GM21737 (cell line): ENCODE measurements around the gene KIAA2012.

Source experiments
- ATAC-seq: cut with Tn5 transposase; IDR thresholded peaks from one replicate; pipeline ENCODE4 v1.9.1; 2021; ENCODE audit warnings: mild to moderate bottlenecking, moderate library complexity; ENCODE audit not compliant: unreplicated experiment

KIAA2012 gene

DNA sequence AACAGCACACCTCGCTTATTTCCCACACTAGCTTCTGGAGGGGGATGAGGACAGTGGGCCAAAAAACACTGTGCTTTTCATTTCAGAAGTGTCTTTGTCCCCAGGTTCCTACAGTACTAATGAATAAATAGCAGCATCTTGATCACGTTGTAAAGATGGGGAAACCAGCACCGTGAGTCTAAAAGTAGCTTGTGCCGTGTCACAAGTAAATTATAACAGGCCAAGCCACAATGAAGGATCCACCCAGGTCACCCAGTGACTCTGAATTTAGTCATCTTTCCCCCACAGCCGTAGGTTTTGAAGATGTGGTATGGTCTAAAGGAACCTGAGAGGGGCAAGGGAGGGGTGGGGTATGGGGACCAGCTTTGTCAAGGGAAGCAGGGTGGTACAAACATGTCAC is 30.6 kb upstream of the KIAA2012 start:
- no peak for ATAC-seq

DNA sequence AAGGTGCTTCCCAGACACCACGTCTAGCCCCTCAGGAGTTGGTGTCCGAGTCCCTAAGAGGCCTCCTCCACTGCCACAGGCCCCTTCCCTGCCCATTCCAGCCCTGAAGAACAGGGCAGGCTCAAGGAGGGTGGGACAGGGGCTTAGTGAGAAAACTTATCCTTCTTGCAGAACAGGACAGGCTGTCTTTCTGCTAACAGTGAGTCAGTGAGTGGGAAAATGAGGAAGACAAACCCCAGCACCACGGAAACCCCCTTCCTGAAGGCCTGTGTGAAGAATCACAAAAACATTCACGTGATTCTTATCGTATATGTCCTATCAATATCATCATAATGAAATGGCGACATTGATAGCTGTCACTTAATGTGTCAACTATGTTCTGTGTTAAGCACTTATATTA is 29.6 kb upstream of the KIAA2012 start:
- no peak for ATAC-seq

DNA sequence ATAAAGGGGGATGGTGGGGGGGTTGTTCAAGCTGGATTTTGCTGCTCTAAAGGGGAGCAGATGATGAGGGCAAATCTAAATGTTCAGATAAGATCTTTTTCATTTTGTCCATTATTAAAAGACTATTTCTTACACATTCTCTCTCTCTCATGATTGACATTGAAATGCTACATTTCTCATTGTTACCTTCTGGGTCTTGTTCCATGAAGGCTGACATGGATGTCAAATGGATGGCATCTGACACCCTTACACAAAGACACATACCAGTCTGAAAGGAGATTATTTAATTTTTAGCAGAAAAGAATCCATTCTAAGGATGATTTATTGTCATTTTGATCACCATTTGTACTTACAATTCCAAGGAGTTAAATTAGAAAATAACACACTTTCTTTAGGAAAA is 28.3 kb upstream of the KIAA2012 start:
- no peak for ATAC-seq

DNA sequence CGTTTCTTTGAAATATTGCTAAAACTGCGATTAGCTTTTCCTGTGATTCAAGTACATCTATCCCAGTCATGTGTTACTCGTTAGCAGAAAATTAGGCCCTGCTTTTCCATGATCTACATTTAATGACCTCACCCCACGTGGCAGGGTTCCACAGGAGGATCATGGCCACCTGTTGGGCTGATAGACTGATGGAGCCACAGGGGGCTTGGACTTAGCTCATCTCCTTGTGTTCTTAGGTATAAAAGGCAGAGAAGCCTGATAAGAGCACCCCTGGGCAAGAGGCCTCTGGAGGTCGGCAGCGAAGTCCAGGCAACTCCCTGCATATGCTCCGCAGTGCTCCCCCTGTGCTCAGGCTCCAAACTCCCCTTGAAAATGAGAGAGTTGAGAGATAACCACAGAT is 26.5 kb upstream of the KIAA2012 start:
- no peak for ATAC-seq

DNA sequence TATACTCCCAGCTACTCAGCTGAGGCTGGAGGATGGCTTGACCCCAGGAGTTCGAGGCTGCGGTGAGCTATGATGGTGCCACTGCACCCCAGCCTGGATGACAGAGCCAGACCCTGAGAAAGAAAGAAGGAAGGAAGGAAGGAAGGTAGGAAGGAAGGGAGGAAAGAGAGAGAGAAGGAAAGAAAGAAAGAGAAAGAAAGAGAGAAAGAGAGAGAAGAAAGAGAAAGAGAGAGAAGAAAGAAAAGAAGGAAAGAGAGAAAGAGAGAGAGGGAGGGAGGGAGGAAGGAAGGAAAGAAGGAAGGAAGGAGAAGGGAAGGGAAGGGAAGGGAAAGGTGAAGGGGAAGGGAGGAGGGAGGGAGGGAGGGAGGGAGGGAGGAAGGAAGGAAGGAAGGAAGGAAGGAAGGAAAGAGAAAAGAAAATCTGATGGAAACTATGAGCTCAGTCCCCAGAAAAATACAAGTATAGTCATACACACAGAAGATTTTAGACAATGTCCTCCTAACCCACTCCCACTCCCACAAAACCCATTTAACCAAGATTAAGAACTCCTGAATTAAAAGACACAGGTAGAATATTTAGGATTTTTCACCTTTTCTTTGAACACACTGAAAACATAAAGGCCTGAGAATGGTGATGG is 23.8 kb upstream of the KIAA2012 start:
- no peak for ATAC-seq

DNA sequence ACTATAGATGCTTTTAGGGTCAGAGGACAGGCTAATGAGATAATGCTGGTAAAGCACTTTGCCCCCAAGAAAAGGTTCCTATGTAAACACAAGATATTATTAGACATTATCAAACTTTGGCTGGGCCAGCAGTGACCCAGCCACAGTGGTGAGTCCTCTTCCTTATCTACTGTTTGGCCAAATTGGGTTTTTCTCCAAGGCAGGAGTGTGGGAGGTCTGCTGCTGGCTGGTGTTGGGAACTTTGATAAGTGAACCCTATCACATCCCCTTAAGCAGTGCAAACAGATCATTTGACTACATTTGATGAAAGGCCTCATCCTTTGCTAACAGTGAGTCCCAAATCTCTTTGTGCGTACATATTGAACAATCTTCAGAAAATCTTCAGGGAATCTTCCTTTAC is 23.2 kb upstream of the KIAA2012 start:
- ATAC-seq, result no peak

DNA sequence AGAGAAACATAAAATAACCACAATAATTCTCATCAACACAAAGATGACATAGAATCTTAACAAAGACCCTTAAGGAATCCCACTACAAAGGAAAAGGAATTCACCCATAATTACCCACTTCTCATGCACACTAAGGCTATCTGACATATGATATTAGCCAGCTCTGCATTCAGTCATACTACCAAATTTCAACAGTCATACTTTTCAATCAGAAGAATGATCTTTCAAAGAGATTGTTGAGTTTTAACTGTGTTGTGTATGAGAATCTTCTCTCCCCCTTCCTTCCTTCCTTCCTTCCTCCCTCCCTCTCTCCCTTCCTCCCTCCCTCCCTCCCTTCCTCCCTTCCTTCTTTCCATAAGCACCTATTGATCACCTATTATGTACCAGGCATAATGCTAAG is 22.4 kb upstream of the KIAA2012 start:
- ATAC-seq, result no peak

DNA sequence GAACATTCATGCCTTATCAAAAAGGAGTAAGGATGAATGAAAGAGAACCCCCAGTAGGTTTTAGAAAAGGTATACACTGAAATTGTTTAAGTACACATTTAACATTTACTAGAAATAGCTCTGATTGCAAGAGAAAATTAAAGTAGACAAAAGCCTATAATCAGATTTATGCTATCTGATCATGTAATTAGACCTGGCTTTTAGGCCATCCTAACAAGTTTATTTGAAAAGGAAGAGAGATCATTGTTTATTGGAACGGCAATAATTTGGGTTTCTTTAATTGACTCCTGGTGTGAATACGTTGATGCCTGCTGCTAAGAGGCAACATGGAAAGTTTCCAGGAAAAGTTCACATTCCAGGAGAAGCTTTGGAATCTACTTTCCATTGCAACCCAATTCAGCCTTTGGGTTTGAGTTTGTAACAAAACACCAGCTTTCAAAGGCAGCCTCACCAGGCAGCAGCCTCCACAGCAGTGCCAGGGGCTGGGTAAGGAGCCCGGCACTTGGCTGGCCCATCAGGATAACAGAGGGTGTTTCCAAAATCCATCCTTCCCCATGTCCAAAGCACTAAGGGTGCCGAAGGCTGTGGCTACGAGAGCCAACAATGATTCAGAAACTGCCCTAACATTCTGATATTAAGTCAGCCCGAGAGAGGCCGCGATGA is 21.4 kb upstream of the KIAA2012 start:
- ATAC-seq, result no peak

DNA sequence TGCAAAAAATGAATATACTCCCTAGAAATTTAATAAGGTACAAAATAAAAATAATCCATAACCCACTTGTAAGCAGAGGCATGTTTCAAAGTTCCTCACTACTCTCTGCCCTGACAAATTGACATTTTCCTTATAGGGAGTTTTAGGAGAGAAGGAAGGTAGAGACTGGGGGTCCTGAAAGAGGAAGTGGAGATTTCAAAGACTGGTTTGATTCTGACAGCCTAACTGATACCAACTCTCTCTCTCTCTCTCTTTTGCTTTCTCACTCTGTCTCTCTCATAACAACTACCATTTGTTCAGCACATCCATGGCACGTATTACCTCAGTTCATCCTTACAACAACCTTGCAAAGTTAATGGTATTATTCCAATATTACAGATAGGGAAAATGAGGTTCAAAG is 20.8 kb upstream of the KIAA2012 start:
- no peak for ATAC-seq

DNA sequence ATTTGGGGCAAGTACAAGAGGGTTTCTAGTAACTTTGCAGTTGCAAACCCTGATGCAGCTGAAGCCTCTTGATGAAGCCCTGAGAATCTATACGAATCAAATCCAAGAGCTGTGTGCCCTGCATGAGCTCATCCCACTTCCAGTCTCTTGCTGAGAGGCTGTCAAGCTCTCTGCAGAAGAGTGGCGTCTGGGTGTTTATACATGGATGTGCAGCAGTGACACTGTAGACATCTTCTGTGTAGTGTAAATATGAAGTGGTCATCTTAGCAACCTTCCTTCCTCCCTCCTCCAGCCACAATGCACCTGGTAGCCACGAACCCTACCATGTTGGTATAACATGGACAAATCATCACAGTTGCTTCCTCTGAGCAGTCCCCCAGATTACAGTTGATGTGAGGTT is 18.4 kb upstream of the KIAA2012 start:
- no peak for ATAC-seq

DNA sequence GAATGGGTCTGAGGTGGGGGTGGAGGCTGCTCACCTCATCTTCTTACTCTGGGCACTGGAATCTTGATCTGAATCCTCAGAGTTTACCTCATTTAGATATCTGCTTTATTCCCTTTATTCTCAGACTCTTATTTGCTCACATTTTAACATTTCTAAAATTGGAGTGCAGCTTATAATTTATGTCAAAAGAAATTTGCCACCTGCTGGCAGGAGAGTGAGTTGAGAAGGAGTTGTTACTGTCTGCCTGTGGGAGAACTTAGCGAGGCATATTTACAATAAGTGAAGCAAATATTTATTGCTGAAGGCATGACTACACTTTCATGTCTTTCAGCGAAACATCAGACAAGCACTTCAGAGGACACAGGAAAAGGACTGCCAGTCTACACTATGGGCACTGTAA is 16.4 kb upstream of the KIAA2012 start:
- ATAC-seq, result no peak

DNA sequence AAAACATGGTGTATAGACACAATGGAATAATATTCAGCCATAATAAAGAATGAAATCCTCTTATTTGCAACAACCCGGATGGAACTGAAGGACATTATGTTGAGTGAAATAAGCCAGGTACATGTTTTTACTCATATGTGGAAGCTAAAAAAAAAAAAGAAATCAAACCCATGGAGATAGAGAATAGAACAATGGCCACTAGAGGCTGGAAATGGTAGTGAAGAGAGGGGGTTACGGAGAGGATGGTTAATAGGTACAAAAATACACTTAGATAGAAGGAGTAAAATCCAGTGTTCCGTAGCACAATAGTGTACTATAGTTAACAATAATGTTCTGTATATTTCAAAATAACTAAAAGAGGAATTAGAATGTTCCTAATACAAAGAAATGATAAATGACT is 12.8 kb upstream of the KIAA2012 start:
- ATAC-seq, result no peak

DNA sequence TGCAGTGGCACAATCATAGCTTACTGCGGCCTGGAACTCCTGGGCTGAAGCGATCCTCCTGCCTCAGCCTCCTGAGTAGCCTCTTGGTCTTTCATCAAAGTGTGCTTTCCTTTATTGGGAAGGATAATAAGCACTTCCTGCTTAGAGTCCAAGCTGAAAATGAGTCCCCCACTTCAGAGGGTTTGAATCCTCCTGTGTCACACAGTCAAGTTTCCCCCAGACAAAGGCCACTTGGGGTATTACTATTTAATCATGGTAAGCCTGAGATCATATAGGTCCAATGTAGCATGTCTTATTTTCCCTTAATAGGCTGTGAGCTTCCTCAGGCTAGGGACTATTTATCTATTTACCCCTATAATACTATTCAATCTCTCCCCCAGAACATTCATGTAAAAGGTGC is 11.4 kb upstream of the KIAA2012 start:
- no peak for ATAC-seq

DNA sequence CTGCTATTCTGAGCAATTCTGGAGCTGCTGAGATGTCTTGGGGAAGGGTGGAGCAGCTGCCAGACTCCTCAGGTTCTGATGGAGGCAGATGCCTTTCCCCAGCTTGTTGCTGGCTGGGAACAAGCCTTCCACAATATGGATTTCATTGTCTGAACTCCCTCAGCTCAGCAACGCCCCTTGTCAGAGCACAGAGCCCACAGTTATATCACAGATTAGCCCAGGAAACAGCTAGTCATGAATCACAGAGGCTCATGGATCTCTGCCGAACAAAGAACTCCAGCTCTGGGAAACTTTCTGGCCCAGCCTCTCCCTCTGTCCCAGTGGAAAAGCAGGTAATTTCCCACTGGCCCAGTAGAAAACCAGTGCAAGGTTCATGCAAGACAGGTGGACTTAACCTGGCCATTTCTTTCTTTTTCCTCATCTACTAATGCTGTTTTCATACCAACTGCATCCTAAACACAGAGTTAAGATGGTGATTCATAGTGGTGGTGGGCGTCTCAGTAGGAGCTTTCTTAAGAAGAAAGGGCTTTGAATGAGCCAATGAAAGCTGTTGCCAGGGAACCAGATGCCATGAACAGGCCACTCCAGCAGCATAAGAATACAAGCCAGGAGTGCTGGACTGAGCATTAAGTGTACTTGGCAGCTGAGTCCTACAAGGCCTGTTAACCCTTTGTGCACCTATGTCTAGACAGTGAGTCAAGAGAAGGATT is 8.7 kb upstream of the KIAA2012 start:
- no peak for ATAC-seq

DNA sequence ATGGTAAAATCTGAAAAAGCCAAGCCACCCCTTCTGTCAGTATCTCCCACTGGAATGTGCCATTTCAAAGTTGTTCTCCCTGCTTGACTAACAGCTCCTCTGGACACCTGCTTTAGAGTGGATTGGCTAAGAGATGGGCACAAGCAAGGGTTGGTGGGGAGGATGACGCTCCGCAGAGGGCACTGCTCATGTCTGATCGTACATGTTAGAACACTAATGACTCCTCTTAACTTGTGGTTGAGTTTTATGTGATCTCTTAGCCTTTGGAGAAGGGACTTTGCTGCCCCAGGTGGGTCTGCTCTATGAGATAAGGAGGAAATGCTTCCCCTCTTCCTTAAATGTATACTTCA is 8.2 kb upstream of the KIAA2012 start:
- ATAC-seq, result no peak

DNA sequence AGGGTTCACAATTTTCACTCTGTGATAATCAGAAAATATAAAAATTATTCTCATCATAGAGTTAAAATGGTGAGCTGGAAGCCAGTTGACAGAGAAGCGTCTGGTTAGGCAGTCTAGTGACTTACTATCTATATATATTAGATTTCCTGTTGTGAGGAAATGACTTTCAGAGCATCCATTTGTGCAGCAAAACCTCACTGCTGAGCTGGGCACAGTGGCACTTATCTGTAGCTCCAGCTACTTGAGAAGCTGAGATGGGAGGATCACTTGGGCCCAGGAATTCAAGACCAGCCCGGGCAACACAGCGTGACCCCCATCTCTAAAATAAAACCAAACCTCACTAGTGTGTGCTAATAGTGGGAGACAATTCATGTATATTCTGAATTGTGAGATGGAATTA is 7.2 kb upstream of the KIAA2012 start:
- no peak for ATAC-seq

DNA sequence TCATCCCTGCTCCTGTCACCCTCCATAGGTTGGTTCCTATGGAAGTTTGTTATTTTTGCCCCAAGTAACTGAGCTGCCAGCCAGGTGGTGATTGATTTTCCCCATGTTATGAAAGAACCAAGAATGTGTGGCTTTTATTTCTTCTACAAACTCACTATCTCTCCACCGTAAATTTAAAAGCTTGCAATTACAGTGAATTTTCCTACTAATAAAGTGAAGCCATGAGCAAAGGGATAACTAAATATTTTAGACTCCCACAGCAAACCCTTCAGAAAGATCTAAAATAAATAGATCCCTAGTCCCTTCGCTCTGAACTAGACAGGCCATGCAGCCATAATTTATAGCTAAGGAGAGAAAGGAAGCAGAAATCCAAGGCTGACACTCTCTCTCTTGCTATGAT is 6.2 kb upstream of the KIAA2012 start:
- ATAC-seq, result no peak

DNA sequence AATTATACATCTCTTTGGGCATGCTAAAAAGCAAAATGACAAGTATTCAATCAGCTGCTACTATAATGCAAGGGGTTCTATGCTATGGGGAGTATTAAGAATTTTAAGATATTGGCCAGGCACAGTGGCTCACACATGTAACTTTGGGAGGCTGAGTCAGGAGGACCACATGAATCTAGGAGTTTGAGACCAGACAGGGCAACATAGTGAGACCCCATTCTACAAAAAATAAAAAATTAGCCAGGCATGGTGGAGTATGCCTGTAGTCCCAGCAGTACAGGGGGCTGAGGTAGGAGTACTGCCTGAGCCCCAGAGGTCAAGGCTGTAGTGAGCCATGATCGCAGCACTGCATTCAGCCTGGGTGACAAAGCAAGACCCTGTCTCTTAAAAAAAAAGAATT is 5.5 kb upstream of the KIAA2012 start:
- ATAC-seq, result no peak

DNA sequence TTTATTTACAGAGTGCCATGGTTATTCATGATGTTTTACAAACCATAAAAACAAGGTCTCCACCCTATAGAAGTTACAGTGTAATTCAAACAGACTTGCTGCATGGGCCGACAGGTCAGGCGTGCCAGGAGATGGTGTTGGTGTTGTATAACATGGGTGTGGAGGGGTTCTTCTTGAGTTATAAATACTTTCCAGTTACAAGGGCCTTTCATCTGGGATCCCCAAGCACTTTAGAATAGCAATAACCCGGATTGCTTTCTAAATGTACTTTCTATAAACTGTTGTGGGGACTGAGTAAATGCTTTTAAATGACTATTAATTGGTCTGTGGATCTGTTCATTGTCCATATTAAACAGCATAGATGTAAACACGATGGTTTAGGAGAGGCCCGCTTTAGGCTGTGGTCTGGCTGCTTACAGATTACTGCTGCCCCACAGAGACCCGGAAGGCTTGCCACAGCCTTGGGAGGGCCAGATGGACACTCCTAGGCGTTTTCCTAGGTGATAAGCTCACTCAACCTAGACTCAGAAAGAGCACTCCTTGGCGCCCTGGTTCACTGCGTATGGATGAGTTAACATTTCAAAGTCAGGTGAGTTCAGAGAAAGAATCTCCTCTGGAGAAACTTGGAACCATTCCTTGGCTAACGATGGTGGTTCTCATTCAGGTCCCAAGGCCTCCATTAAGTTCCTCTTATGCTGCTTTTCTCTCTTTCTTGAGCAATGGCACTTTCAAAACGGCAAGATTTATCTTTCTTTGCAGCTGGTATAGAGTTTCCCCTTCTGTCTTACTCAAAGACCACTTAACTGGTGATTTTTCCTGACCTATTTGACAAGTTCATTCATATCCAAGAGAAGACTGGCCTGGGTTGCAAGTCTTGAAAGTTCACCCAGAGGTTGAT is 3.6 kb upstream of the KIAA2012 start:
- no peak for ATAC-seq

DNA sequence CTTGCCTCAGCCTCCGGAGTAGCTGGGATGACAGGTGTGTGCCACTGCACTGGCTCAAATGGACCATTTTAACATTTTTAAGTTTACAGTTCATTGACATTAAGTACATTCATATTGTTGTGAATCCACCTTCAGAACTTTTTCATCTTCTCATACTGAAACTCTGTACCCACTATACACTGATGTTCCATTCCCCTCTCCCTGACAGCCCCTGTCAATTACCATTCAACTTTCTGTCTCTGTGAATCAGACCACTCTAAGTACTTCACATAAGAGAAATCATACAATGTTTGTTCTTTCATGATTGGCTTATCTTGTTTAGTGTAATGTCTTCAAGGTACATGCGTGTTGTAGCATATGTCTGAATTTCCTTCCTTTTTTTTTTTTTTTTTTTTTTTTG is 1.9 kb upstream of the KIAA2012 start:
- ATAC-seq, result no peak

DNA sequence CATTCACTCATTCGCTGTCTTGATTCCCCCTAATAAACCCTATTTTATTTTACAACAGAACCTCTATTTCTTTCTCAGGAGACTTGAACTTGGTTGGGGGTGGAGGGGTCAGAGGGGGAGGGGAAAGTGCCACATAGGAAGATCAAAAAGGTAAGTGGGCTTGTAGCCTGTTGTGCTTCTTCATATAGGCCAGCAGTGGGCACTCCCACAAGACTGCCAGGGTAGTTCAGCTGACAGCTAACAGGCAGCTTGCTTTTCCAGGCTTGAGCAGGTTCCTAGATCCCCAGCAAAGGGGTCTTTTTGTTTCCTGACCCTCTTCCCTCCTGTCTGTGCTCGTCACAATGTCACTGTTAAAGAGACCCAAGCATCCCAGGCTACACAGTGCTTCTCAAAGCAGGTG is 829 bp upstream of the KIAA2012 start:
- no peak for ATAC-seq

DNA sequence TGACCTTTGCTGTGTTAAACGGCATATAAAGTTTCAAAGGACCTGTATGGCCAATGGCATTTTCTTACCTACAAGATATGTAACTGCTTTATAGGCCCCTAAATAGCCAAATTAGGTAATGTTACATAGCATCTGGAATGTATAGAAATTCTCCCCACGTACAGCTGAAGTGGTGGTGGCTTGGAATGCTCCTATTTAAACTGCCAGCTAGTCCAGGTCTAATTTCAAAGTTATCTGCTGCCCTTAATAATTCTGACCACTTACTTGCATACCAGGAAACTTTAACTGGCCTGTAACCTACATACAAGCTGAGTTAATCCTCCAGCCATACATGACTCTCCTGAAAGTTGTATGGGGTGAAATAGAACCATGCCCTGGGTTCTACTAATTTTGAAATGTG is 1.3 kb downstream of the KIAA2012 start:
- no peak for ATAC-seq
